ENCODE measurements around the gene ZNF550.
A peak's percentile ranks its signal among the peaks of the same experiment; 100 is the strongest.
"Not testable (repeated sequence)": the region's sequence is repeated elsewhere in the genome, so short reads cannot be mapped to it uniquely, and the experiment has no call there.

Gene ZNF550

GRCh38 chr19:57527136-57527881 is 32.4 kb downstream of the ZNF550 start, which contains the start of gene ZNF549:
ZNF549 (plus strand) TSS chr19:57527356; CDS start chr19:57527574, 218 bp downstream.
- DNase-seq: peak; percentile 94

DNA sequence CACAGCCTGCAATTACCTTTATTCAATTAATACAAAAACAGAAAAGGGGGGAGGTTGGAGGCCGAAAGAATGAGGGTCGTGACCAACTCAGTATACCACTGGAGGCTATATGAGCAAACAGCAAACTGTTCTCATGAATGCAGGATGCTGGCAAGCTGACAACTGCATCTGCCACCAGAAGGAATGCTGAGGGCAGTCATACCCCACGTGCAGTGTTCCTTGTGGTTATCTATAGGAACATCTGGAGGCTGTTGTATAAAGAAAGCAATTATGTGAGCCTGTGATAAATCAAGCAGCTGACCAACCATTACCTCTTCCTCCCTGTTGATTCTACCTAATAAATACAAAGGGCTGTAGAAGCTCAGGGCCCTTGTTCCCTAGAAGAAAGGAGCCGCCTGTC is 41.6 kb downstream of the ZNF550 start:
- DNase-seq: not testable (repeated sequence)

- no peak for DNase-seq
Measured at GRCh38 chr19:57515255-57515654, 44.4 kb downstream of the ZNF550 start.

DNA sequence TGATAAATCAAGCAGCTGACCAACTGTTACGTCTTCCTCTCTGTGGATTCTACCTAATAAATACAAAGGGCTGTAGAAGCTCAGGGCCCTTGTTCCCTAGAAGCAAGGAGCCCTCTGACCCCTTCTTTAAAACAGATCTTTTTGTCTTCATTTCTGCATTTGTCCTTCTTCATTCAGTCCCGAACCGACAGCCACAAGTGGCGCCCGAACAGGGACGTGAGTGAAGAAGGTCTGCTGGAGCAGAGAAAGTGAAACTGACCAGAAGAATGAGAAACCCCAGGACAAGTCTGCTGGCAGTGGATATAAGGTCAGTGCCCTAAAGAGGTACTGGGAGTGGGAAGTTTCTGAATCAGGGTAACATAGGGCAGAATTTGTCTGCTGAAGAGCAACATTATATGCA is 46.8 kb downstream of the ZNF550 start:
- peak; percentile 36 for DNase-seq

DNA sequence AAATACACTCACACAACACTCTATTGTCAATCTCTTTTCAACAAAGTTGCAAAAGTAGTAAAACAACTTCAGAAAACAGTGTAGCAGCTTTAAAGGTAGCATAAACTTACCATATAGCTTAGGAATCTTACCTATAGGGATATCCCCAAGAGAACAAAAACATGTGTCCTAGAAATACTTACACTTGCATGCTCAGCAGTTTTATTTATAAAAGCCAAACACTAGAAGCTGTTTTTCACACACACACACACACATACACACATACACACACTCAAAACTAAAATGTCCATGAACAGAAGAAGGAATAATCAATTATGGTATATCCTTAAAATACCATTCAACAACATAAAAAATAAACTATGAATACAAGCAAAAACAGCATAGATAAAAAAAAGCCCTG is 48.2 kb downstream of the ZNF550 start:
- DNase-seq: no peak

- no peak for DNase-seq
Measured at GRCh38 chr19:57506163-57506562, 53.5 kb downstream of the ZNF550 start.

- peak; percentile 52 for DNase-seq
Measured at GRCh38 chr19:57500400-57500799, 59.3 kb downstream of the ZNF550 start.

DNA sequence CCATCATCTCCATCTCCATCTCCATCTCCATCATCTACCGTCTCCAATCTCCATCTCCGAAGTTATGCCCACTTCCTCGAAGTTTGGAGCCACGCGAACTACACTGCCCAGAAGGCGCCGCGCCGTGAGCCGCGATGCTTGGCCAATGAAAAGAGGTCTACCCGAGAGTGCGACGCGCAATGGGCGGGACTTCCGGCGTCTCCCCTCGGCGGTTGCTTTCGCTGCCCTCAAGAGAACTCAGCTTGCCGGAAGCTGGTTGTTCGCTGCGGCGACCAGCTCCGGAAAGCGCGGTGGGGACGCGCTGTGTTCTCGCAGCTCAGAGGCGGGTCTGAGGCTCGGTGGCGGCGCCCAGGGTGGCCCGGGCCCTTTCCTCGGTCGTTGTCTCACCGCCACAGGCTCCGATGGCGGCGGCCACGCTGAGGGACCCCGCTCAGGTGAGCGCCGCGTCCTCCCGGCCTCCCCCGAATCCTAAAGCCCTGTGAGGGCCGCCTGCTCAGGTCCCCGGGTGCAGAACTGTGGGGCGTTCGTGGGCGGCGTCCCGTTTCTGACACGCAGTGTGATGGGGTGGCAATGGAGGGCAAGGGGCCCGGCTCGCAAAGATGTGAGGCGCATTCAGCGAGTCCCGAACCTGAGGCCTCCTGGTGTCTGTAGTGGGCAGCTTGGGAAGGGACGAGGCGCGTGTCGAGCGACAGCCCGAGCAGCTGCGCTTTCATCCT is 59.8 kb downstream of the ZNF550 start, which contains the start of gene ZNF773:
Gene ZNF773, plus strand, starts transcription at position 259 of the 716 bp plus-strand sequence. Its CDS starts 143 bp downstream, at position 402.
- peak; percentile 96 for DNase-seq

DNA sequence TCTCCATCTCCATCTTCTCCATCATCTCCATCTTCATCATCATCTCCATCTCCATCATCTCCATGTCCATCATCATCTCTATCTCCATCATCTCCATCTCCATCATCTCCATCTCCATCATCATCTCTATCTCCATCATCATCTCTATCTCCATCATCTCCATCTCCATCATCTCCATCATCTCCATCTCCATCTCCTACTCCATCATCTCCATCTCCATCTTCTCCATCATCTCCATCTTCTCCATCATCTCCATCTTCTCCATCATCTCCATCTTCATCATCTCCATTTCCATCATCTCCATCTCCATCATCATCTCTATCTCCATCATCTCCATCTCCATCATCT is 60.4 kb downstream of the ZNF550 start:
- DNase-seq: not testable (repeated sequence)

DNA sequence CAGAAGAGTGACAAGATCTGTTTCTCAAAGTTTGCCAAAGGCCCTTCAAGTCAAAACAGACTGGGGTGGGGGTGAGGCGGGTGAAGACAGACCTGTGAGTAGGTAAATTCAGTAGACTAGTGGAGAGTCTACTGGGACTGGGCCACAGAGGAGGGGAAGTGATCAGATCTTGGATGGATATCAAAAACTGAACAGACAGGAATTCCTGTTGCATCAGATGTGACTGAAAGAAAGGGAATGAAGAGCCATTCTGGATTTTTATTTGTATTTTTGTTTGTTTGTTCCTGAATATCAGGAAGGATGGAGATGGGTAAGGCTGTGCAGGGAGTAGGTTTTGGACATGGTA is 71.4 kb downstream of the ZNF550 start:
- DNase-seq: peak; percentile 42

- peak; percentile 87 for DNase-seq
Measured at GRCh38 chr19:57487477-57488298, 72.0 kb downstream of the ZNF550 start, which contains the start of gene ZNF419. ZNF419 (plus strand) TSS chr19:57487750; CDS start chr19:57487951, 201 bp downstream.

Data from fibroblast of skin of right biceps (primary cell).